Myometrial cell (primary cell): ENCODE results near the gene SP5. TPM values are rescaled to one million over a fixed set of nuclear protein-coding genes. Genes with fewer than 3 reads are reported as not detected.

ENCODE experiments used
- total RNA-seq: library from RNA; depleted of rRNA; stranded (reverse); fragments of >200 nt; gene quantifications from 2 replicates; pipeline ENCODE4 v1.2.3, GENCODE V29; 2015

SP5 gene
- not detected in 2 replicates for total RNA-seq

GRCh38 chr2:170715062-170715931 is at the start of gene SP5:
Gene SP5, plus strand, starts transcription at chr2:170715337. Its CDS starts 176 bp downstream, at chr2:170715513.

Other genes with a start within 250 kb of the SP5 start
- gene ERICH2, start 55.0 kb downstream of the SP5 start, total RNA-seq, result not detected in 2 replicates
- not detected in 2 replicates for gene GAD1, start 101.5 kb downstream of the SP5 start, total RNA-seq
- 102 and 110 TPM in 2 replicates for gene GORASP2, start 213.9 kb downstream of the SP5 start, total RNA-seq